GM18505 (cell line): Measurements from ENCODE around the gene GALNTL6.

Experiments used
- ATAC-seq: cut with Tn5 transposase; IDR thresholded peaks from one replicate; pipeline ENCODE4 v1.9.1; 2021; ENCODE audit not compliant: unreplicated experiment
- POLR2A ChIP-seq: IDR thresholded peaks from 4 replicates; pipeline ENCODE4 v1.6.1; 2011; ENCODE audit warnings: borderline replicate concordance; ENCODE audit not compliant: insufficient read depth, insufficient read length; ENCODE audit errors: extremely low read depth

Gene GALNTL6

GRCh38 chr4:172806841-172807240 is 993.6 kb downstream of the GALNTL6 start:
- no peak for ATAC-seq
- TF ChIP-seq POLR2A = no peak

- ATAC-seq = no peak
Measured at GRCh38 chr4:172808196-172808595, 995.0 kb downstream of the GALNTL6 start.

GRCh38 chr4:172809319-172809718 is 996.1 kb downstream of the GALNTL6 start:
- no peak for ATAC-seq
- no peak for TF ChIP-seq POLR2A

More at GRCh38 chr4:172808196-172808595, 995.0 kb downstream of the GALNTL6 start:
- no peak for TF ChIP-seq POLR2A

- ATAC-seq = peak; percentile 82
- no peak for TF ChIP-seq POLR2A
Measured at GRCh38 chr4:172813359-172813923, 1000.2 kb downstream of the GALNTL6 start.

- TF ChIP-seq POLR2A = no peak
- ATAC-seq = no peak
Measured at GRCh38 chr4:172815499-172816164, 1002.4 kb downstream of the GALNTL6 start.

- no peak for ATAC-seq
- no peak for TF ChIP-seq POLR2A
Measured at GRCh38 chr4:172818901-172819300, 1005.7 kb downstream of the GALNTL6 start.

GRCh38 chr4:172819353-172819752 is 1006.1 kb downstream of the GALNTL6 start:
- no peak for ATAC-seq
- TF ChIP-seq POLR2A = no peak

GRCh38 chr4:172822331-172822730 is 1009.1 kb downstream of the GALNTL6 start:
- ATAC-seq = no peak
- no peak for TF ChIP-seq POLR2A

GRCh38 chr4:172826346-172826745 is 1013.1 kb downstream of the GALNTL6 start:
- no peak for ATAC-seq
- TF ChIP-seq POLR2A = no peak

GRCh38 chr4:172826861-172827260 is 1013.7 kb downstream of the GALNTL6 start:
- ATAC-seq = no peak
- TF ChIP-seq POLR2A = no peak

GRCh38 chr4:172830295-172830764 is 1017.1 kb downstream of the GALNTL6 start:
- ATAC-seq = no peak
- TF ChIP-seq POLR2A = no peak

- TF ChIP-seq POLR2A = no peak
Measured at GRCh38 chr4:172836661-172837060, 1023.5 kb downstream of the GALNTL6 start.

GRCh38 chr4:172838111-172838510 is 1024.9 kb downstream of the GALNTL6 start:
- ATAC-seq = no peak
- TF ChIP-seq POLR2A = no peak

More at GRCh38 chr4:172836661-172837060, 1023.5 kb downstream of the GALNTL6 start:
- ATAC-seq = no peak

GRCh38 chr4:172838943-172839342 is 1025.7 kb downstream of the GALNTL6 start:
- no peak for ATAC-seq
- TF ChIP-seq POLR2A = no peak
